H9 (cell line): Measurements from ENCODE around the gene CDS2. TPM values are rescaled to one million over a fixed set of nuclear protein-coding genes. Genes with fewer than 3 reads are reported as not detected.
A peak's percentile ranks its signal among the peaks of the same experiment; 100 is the strongest.

ENCODE experiments used
- DNase-seq: peaks from one replicate; pipeline ENCODE4 v3.0.0-alpha.2; 2017
- H2AFZ ChIP-seq: one replicate; pipeline ENCODE4 v1.6.1; 2013; ENCODE audit warnings: mild to moderate bottlenecking, low read length, control low read depth, moderate library complexity
- H2AK5ac ChIP-seq: 2 replicates; pipeline ENCODE4 v1.6.1; 2013; ENCODE audit warnings: low read length, control low read depth, mixed read lengths; ENCODE audit not compliant: insufficient read length
- H2BK120ac ChIP-seq: one replicate; pipeline ENCODE4 v1.6.1; 2013; ENCODE audit warnings: low read depth, mild to moderate bottlenecking, low read length, control low read depth, inconsistent platforms; ENCODE audit not compliant: poor library complexity, severe bottlenecking
- H2BK12ac ChIP-seq: 2 replicates; pipeline ENCODE4 v1.6.1; 2013; ENCODE audit warnings: low read length, control low read depth, mixed read lengths, low read depth; ENCODE audit not compliant: insufficient read length
- H2BK15ac ChIP-seq: 2 replicates; pipeline ENCODE4 v1.6.1; 2013; ENCODE audit warnings: low read depth, low read length, control low read depth
- H2BK20ac ChIP-seq: one replicate; pipeline ENCODE4 v1.6.1; 2013; ENCODE audit warnings: low read depth, mild to moderate bottlenecking, low read length, control low read depth, inconsistent platforms; ENCODE audit not compliant: poor library complexity, severe bottlenecking
- H2BK5ac ChIP-seq: 2 replicates; pipeline ENCODE4 v1.6.1; 2013; ENCODE audit warnings: low read length, control low read depth, mixed read lengths; ENCODE audit not compliant: insufficient read length
- H3K14ac ChIP-seq: 2 replicates; pipeline ENCODE4 v1.6.1; 2013; ENCODE audit warnings: low read length, control low read depth; ENCODE audit not compliant: insufficient read depth
- H3K18ac ChIP-seq: 2 replicates; pipeline ENCODE4 v1.6.1; 2013; ENCODE audit warnings: low read depth, mild to moderate bottlenecking, mixed read lengths, low read length, control low read depth; ENCODE audit not compliant: insufficient read length
- H3K23ac ChIP-seq: 2 replicates; pipeline ENCODE4 v1.6.1; 2013; ENCODE audit warnings: low read length, control low read depth, mixed read lengths, low read depth; ENCODE audit not compliant: insufficient read length
- H3K23me2 ChIP-seq: 2 replicates; pipeline ENCODE4 v1.6.1; 2013; ENCODE audit warnings: low read depth, mild to moderate bottlenecking, mixed read lengths, low read length, control low read depth; ENCODE audit not compliant: insufficient read length, poor library complexity, severe bottlenecking
- H3K27ac ChIP-seq: 2 replicates; pipeline ENCODE4 v1.5.1; 2013; ENCODE audit warnings: low read length, control low read depth, mixed read lengths, low read depth; ENCODE audit not compliant: insufficient read length
- H3K27me3 ChIP-seq: 2 replicates; pipeline ENCODE4 v1.6.1; 2013; ENCODE audit warnings: low read length, control low read depth, inconsistent platforms; ENCODE audit not compliant: insufficient read depth
- H3K4ac ChIP-seq: 2 replicates; pipeline ENCODE4 v1.6.1; 2013; ENCODE audit warnings: low read depth, mild to moderate bottlenecking, control low read depth, inconsistent platforms, low read length, moderate library complexity
- H3K4me1 ChIP-seq: 2 replicates; pipeline ENCODE4 v1.6.1; 2013; ENCODE audit warnings: low read length, control low read depth, inconsistent platforms; ENCODE audit not compliant: insufficient read depth
- H3K4me2 ChIP-seq: 2 replicates; pipeline ENCODE4 v1.6.1; 2013; ENCODE audit warnings: low read length, control low read depth, mixed read lengths; ENCODE audit not compliant: insufficient read length, insufficient read depth
- H3K56ac ChIP-seq: 2 replicates; pipeline ENCODE4 v1.6.1; 2013; ENCODE audit warnings: low read depth, mild to moderate bottlenecking, mixed read lengths, low read length, control low read depth; ENCODE audit not compliant: insufficient read length
- H3K79me1 ChIP-seq: 2 replicates; pipeline ENCODE4 v1.6.1; 2013; ENCODE audit warnings: low read depth, mild to moderate bottlenecking, moderate library complexity, low read length, control low read depth, inconsistent platforms; ENCODE audit not compliant: insufficient read depth, poor library complexity, severe bottlenecking
- H3K79me2 ChIP-seq: 2 replicates; pipeline ENCODE4 v1.6.1; 2013; ENCODE audit warnings: low read length, control low read depth, inconsistent platforms; ENCODE audit not compliant: insufficient read depth
- H3K9ac ChIP-seq: 2 replicates; pipeline ENCODE4 v1.6.1; 2013; ENCODE audit warnings: low read length, control low read depth, mixed read lengths; ENCODE audit not compliant: insufficient read length; ENCODE audit errors: extremely low read depth
- H3K9me3 ChIP-seq: one replicate; pipeline ENCODE4 v1.6.1; 2013; ENCODE audit warnings: low read depth, low read length, inconsistent platforms; ENCODE audit not compliant: control insufficient read depth
- H3T11ph ChIP-seq: one replicate; pipeline ENCODE4 v1.6.1; 2013; ENCODE audit warnings: mild to moderate bottlenecking, low read length, control low read depth, inconsistent platforms
- H4K20me1 ChIP-seq: one replicate; pipeline ENCODE4 v1.6.1; 2013; ENCODE audit not compliant: control insufficient read depth, insufficient read length, insufficient read depth
- H4K5ac ChIP-seq: 2 replicates; pipeline ENCODE4 v1.6.1; 2013; ENCODE audit warnings: low read depth, mild to moderate bottlenecking, mixed read lengths, low read length, control low read depth; ENCODE audit not compliant: insufficient read length
- H4K8ac ChIP-seq: replicated peaks from 2 replicates; pipeline ENCODE4 v1.6.1; 2013; ENCODE audit warnings: low read length, control low read depth, mixed read lengths, low read depth; ENCODE audit not compliant: insufficient read length
- H4K91ac ChIP-seq: 2 replicates; pipeline ENCODE4 v1.6.1; 2013; ENCODE audit warnings: low read depth, mild to moderate bottlenecking, moderate library complexity, mixed read lengths, low read length, control low read depth; ENCODE audit not compliant: insufficient read length
- H3K27ac Mint-ChIP-seq, 3 experiments: 2 replicates in 2 of 3; 3 replicates in 1 of 3; pipeline ENCODE4 v1.8.0; 2020 to 2021; ENCODE audit warnings: mixed read lengths in 3 of 3, mild to moderate bottlenecking in 1 of 3, moderate library complexity in 1 of 3
- H3K27me3 Mint-ChIP-seq: 2 replicates; pipeline ENCODE4 v1.8.0; 2021; ENCODE audit warnings: low read depth, mild to moderate bottlenecking, moderate library complexity, mixed read lengths
- H3K36me3 Mint-ChIP-seq, 3 experiments: 2 replicates in 2 of 3; 3 replicates in 1 of 3; pipeline ENCODE4 v1.8.0; 2020 to 2021; ENCODE audit warnings: low read depth in 3 of 3, mixed read lengths in 3 of 3; ENCODE audit not compliant: insufficient read depth in 1 of 3
- H3K4me1 Mint-ChIP-seq, 2 experiments: 2 replicates each; pipeline ENCODE4 v1.8.0; 2020; ENCODE audit warnings: mixed read lengths in 2 of 2
- H3K4me3 Mint-ChIP-seq, 2 experiments: 2 replicates in 1 of 2; 3 replicates in 1 of 2; pipeline ENCODE4 v1.8.0; 2020 to 2021; ENCODE audit warnings: mild to moderate bottlenecking in 2 of 2, mixed read lengths in 2 of 2, moderate library complexity in 1 of 2
- H3K9me3 Mint-ChIP-seq, 2 experiments: 2 replicates in 1 of 2; 3 replicates in 1 of 2; pipeline ENCODE4 v1.8.0; 2020; ENCODE audit warnings: mild to moderate bottlenecking in 2 of 2, mixed read lengths in 2 of 2, moderate library complexity in 1 of 2
- WGBS: extraction: QIAGEN DNeasy Blood & Tissue Kit; methylation state at CpG from one replicate; pipeline ENCODE4 v1.1.7; 2013; ENCODE audit warnings: missing lambda C conversion rate, low lambda C conversion rate, mixed read lengths; ENCODE audit not compliant: insufficient read length; ENCODE audit errors: extremely low coverage; 5-methylcytosine and 5-hydroxymethylcytosine counted together
- total RNA-seq: library from RNA; stranded (reverse); gene quantifications from 2 replicates; pipeline ENCODE4 v1.2.1, GENCODE V29; 2021
- TF ChIP-seq, protein P1 (sequence below): fragments of 200-600 bp; sonication (generic); conservative IDR thresholded peaks from 3 replicates; pipeline ENCODE4 v1.8.0; 2021; ENCODE audit warnings: antibody characterized with exemption, mild to moderate bottlenecking

CDS2 gene
- total RNA-seq, 1 experiment from 2014 or later: 63.2 TPM

DNA sequence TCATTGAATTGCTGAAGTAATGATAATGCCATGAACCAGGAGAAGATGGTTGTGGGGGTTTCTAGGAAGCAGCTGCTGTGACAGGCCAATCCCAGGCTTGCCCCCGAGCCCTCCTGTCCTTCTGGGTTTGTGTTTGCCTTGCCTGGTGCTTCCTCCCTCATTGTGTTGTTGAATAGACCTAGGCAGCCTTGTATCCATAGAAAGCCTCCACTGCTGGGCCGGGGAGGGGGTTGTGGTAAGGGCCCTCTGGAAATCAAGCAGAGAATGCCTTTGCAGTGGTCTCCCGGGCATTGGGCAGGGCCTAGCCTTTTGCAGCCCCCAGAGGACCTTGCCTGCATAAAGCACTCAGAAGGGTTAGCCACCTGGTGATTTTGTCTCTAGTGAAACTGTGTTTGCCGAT lies 69.3 kb downstream of the CDS2 start:
- no peaks in the 10 kb centered on the region for H3K27me3 Mint-ChIP-seq
- Histone ChIP-seq H3K9me3 (no peaks in the 10 kb centered on the region), H3K9ac (no peak overlapping the region), H4K5ac (no peak overlapping the region), H3K23me2 (no peaks in the 10 kb centered on the region), H3K27ac (no peak overlapping the region), H2AFZ (no peak overlapping the region), H3K23ac (no peak overlapping the region), H3K79me2 (no peaks in the 10 kb centered on the region), H4K91ac (no peak overlapping the region), H2AK5ac (no peak overlapping the region), H4K8ac (no peak overlapping the region), H2BK5ac (no peak overlapping the region), H4K20me1 (no peaks in the 10 kb centered on the region), H3T11ph (no peak overlapping the region), H2BK120ac (no peak overlapping the region), H2BK20ac (no peak overlapping the region), H3K4me1 (no peaks in the 10 kb centered on the region), H3K4me2 (no peak overlapping the region), H3K18ac (no peak overlapping the region), H3K27me3 (no peaks in the 10 kb centered on the region), H3K4ac (no peak overlapping the region), H3K79me1 (no peaks in the 10 kb centered on the region), H2BK12ac (no peak overlapping the region), H2BK15ac (no peak overlapping the region), H3K14ac (no peak overlapping the region), H3K56ac (no peak overlapping the region)
- H3K36me3 Mint-ChIP-seq: peaks cover 13 to 18% (median 18%) of the 10 kb centered on the region in 3 experiments; a peak in 6 of 7 replicates
- no peaks in the 10 kb centered on the region for H3K9me3 Mint-ChIP-seq
- peak overlapping the region in 2 of 3 experiments; percentile 59 to 75; a peak in 3 of 7 replicates for H3K27ac Mint-ChIP-seq
- TF ChIP-seq, protein P1, sequence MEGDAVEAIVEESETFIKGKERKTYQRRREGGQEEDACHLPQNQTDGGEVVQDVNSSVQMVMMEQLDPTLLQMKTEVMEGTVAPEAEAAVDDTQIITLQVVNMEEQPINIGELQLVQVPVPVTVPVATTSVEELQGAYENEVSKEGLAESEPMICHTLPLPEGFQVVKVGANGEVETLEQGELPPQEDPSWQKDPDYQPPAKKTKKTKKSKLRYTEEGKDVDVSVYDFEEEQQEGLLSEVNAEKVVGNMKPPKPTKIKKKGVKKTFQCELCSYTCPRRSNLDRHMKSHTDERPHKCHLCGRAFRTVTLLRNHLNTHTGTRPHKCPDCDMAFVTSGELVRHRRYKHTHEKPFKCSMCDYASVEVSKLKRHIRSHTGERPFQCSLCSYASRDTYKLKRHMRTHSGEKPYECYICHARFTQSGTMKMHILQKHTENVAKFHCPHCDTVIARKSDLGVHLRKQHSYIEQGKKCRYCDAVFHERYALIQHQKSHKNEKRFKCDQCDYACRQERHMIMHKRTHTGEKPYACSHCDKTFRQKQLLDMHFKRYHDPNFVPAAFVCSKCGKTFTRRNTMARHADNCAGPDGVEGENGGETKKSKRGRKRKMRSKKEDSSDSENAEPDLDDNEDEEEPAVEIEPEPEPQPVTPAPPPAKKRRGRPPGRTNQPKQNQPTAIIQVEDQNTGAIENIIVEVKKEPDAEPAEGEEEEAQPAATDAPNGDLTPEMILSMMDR: no peak
- peak overlapping the region in 1 of 2 experiments; percentile 26; a peak in 1 of 5 replicates for H3K4me3 Mint-ChIP-seq
- no CpG with 5 or more reads among the region's 4 CpGs for WGBS
- H3K4me1 Mint-ChIP-seq: peaks cover 19 to 30% of the 10 kb centered on the region in 2 experiments
- DNase-seq: no peak
